Liver (tissue), 3 donors: ENCODE data around the gene SUSD5.

Experiments
- ATF3 ChIP-seq: IDR thresholded peaks from 2 replicates; pipeline ENCODE4 v1.6.1; 2016; ENCODE audit warnings: antibody characterized with exemption
- GABPA ChIP-seq, 2 donors: IDR thresholded peaks in 1 of 2; conservative IDR thresholded peaks in 1 of 2; 2 replicates each; pipeline ENCODE4 v1.6.1; 2016; ENCODE audit warnings: antibody characterized with exemption in 2 of 2, mild to moderate bottlenecking in 1 of 2, moderate library complexity in 1 of 2
- RAD21 ChIP-seq, 2 donors: IDR thresholded peaks; 2 replicates each; pipeline ENCODE4 v1.6.1; 2016; ENCODE audit warnings: antibody characterized with exemption in 2 of 2, mild to moderate bottlenecking in 2 of 2
- REST ChIP-seq: IDR thresholded peaks from 2 replicates; pipeline ENCODE4 v1.6.1; 2016; ENCODE audit warnings: antibody characterized with exemption, mild to moderate bottlenecking
- SP1 ChIP-seq: IDR thresholded peaks from 2 replicates; pipeline ENCODE4 v1.6.1; 2018; ENCODE audit warnings: antibody characterized with exemption, mild to moderate bottlenecking
- TAF1 ChIP-seq: conservative IDR thresholded peaks from 2 replicates; pipeline ENCODE4 v1.6.1; 2016; ENCODE audit warnings: antibody characterized with exemption, mild to moderate bottlenecking
- YY1 ChIP-seq: IDR thresholded peaks from 2 replicates; pipeline ENCODE4 v1.6.1; 2016; ENCODE audit warnings: antibody characterized with exemption, mild to moderate bottlenecking
- ZBTB33 ChIP-seq: IDR thresholded peaks from 2 replicates; pipeline ENCODE4 v1.6.1; 2016; ENCODE audit warnings: antibody characterized with exemption
- TF ChIP-seq, protein P1 (sequence below): fragments of 150-350 bp; IDR thresholded peaks from 2 replicates; pipeline ENCODE4 v1.5.1; 2017; ENCODE audit warnings: improper control_type of control experiment, low read depth, low read length; ENCODE audit not compliant: missing input control
- TF ChIP-seq, protein P2 (sequence below): IDR thresholded peaks from 2 replicates; pipeline ENCODE4 v1.6.1; 2016; ENCODE audit warnings: antibody characterized with exemption
- donor health status: healthy.
- donor health status: healthy.

DNA sequence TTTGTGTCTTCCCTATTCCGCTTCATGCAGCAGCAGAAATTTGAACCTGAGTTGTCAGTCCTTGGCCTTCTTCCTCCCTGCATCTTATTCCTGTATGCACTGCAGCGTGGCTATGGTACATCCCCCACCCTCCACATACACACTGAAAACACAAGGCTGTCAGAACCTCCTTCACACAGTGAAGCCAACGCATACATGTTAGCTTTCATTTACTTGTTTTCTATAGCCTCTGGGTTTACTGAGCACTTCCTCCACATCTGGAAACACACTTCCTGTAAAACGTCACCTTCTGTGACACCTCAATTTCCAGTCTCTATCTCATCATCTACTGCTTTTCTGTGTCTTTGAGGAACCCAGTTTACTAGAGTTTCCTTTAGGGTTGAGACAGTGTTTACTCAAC lies 47.0 kb downstream of the SUSD5 start:
- TF ChIP-seq GABPA (IDR thresholded peaks at IDR 0.05 in 1 of 2, conservative IDR thresholded peaks at IDR 0.05 in 1 of 2) (no peak), RAD21 (IDR thresholded peaks at IDR 0.05) (no peak), REST (no peak), ATF3 (no peak), ZBTB33 (no peak), TAF1 (no peak), YY1 (no peak), SP1 (no peak)
- TF ChIP-seq, protein P1, sequence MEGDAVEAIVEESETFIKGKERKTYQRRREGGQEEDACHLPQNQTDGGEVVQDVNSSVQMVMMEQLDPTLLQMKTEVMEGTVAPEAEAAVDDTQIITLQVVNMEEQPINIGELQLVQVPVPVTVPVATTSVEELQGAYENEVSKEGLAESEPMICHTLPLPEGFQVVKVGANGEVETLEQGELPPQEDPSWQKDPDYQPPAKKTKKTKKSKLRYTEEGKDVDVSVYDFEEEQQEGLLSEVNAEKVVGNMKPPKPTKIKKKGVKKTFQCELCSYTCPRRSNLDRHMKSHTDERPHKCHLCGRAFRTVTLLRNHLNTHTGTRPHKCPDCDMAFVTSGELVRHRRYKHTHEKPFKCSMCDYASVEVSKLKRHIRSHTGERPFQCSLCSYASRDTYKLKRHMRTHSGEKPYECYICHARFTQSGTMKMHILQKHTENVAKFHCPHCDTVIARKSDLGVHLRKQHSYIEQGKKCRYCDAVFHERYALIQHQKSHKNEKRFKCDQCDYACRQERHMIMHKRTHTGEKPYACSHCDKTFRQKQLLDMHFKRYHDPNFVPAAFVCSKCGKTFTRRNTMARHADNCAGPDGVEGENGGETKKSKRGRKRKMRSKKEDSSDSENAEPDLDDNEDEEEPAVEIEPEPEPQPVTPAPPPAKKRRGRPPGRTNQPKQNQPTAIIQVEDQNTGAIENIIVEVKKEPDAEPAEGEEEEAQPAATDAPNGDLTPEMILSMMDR: no peak
- TF ChIP-seq, protein P2, sequence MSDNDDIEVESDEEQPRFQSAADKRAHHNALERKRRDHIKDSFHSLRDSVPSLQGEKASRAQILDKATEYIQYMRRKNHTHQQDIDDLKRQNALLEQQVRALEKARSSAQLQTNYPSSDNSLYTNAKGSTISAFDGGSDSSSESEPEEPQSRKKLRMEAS: no peak
